ENCODE measurements around the gene SIAH2. TPM values are rescaled to one million over a fixed set of nuclear protein-coding genes. Genes with fewer than 3 reads are reported as not detected.

The SIAH2 gene
- total RNA-seq, 2 experiments from 2014 or later = 73.7 to 76.1 TPM

DNA sequence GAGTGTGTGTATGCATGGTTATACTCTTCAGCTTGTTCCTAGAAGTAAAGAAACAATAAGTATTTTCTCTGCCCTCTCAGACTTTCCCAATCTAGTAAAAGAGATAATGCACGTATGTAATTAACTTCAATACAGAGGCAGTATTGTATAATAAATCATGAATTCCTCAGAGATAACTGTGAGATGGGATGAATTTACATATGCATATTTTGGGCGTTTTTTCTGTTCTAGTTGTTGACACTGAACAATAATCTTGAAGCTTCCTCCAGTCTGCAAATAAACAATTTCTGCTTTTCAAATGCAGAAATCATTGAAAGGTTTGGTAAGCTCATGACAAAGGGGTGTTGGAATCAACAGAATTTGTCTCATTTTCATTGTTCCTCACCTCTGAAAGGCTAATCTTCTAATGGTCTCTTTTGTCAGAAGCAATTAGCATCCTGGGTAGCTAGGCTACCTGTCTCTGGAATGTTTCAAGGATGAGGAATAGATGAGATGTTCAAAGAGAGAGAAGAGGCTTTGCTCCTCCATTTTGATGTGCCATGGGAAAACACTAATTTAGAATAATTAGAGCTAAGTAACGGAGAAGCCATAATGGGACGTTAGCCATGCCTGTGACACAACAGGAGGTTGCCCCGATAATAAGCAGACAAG lies 43.3 kb upstream of the SIAH2 start:
- no peak for DNase-seq
- Mint-ChIP-seq H3K27me3 (peaks cover 3% of the 10 kb centered on the region), H3K4me3 (no peak overlapping the region), H3K27ac (no peak overlapping the region), H3K4me1 (ENCODE audit: low read depth) (no peaks in the 10 kb centered on the region), H3K36me3 (ENCODE audit: low read depth) (no peaks in the 10 kb centered on the region), H3K9me3 (no peaks in the 10 kb centered on the region)
- ChIA-PET CTCF (interaction anchor here (1.0 kb wide), 1 partner anchor 19 kb away, joined by 3 read pairs; no protein-coding TSS in a partner anchor), POLR2A (no interaction called here)
- H3K27me3 ChIP-seq (ENCODE audit: control insufficient read depth in 1 of 2, insufficient read depth in 2 of 2, low read length in 2 of 2) = no peaks in the 10 kb centered on the region
- no peaks in the 10 kb centered on the region for H3K4me1 ChIP-seq (ENCODE audit: insufficient read depth, low read length)
- no peak for ATAC-seq (ENCODE audit: poor library complexity)
- H3K4me3 ChIP-seq (ENCODE audit: low read length) = no peak overlapping the region
- intact Hi-C loops (cut with DNase I, micrococcal nuclease) = loop anchor here in 1 of 2 experiments (5.0 kb wide), 1 partner anchor 46 kb away; no protein-coding TSS in a partner anchor
- H3K9me3 ChIP-seq (ENCODE audit: control insufficient read depth in 1 of 2, insufficient read depth in 1 of 2, low read length in 2 of 2) = no peaks in the 10 kb centered on the region
- no peak overlapping the region for H3K27ac ChIP-seq (ENCODE audit: low read depth in 1 of 2, low read length in 2 of 2)
- TF ChIP-seq CTCF (IDR thresholded peaks at IDR 0.05) = no peak
- no peaks in the 10 kb centered on the region for H3K36me3 ChIP-seq (ENCODE audit: insufficient read depth, low read length)

- H3K4me3 Mint-ChIP-seq = no peak overlapping the region
- Histone ChIP-seq H3K4me3 (ENCODE audit: low read length) (no peak overlapping the region), H3K4me1 (ENCODE audit: insufficient read depth, low read length) (no peaks in the 10 kb centered on the region), H3K27me3 (ENCODE audit: control insufficient read depth in 1 of 2, insufficient read depth in 2 of 2, low read length in 2 of 2) (no peaks in the 10 kb centered on the region), H3K27ac (ENCODE audit: low read depth in 1 of 2, low read length in 2 of 2) (no peak overlapping the region), H3K9me3 (ENCODE audit: control insufficient read depth in 1 of 2, insufficient read depth in 1 of 2, low read length in 2 of 2) (no peaks in the 10 kb centered on the region), H3K36me3 (ENCODE audit: insufficient read depth, low read length) (no peaks in the 10 kb centered on the region)
- ChIA-PET CTCF (interaction anchor here (1.0 kb wide), 1 partner anchor 18 kb away, joined by 3 read pairs; no protein-coding TSS in a partner anchor), POLR2A (no interaction called here)
- ATAC-seq (ENCODE audit: poor library complexity) = no peak
- intact Hi-C loops (cut with DNase I, micrococcal nuclease) = loop anchor here in 1 of 2 experiments (5.0 kb wide), 1 partner anchor 47 kb away; no protein-coding TSS in a partner anchor
- TF ChIP-seq CTCF (IDR thresholded peaks at IDR 0.05) = no peak
- H3K27me3 Mint-ChIP-seq = peaks cover 8% of the 10 kb centered on the region
- no peaks in the 10 kb centered on the region for H3K4me1 Mint-ChIP-seq (ENCODE audit: low read depth)
- no peaks in the 10 kb centered on the region for H3K36me3 Mint-ChIP-seq (ENCODE audit: low read depth)
- H3K9me3 Mint-ChIP-seq = no peaks in the 10 kb centered on the region
- no peak for DNase-seq
- no peak overlapping the region for H3K27ac Mint-ChIP-seq
These were observed 42.4 kb upstream of the SIAH2 start for GRCh38 chr3:150805354-150805753.

DNA sequence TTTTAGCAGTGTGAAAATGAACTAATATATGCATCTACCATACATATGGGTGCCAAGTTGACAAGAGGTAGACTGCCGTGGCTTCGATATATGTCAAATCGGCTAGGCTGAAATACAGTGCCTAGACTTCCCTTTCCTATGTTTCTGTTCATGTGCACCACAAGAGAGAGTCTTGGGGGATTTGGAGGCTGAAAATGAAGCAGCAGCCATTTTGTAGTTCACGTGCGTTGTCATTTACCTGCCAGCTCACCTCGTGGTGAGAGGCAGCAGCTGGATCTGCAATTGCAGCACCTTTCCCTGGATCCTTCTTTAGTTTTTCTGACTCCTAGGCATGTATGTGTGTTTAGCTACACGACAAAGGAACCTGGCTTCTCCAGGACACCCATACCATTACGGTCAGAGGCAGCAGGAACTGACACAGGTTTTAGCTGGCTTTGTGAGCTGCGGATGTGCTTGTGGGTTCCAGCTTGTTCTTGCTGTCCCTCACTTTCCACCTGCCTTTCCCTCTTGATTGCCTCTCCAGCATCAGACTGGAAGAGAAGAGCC lies 40.5 kb upstream of the SIAH2 start:
- Mint-ChIP-seq H3K9me3 (no peaks in the 10 kb centered on the region), H3K27ac (no peak overlapping the region), H3K27me3 (peaks cover 8% of the 10 kb centered on the region), H3K36me3 (ENCODE audit: low read depth) (no peaks in the 10 kb centered on the region), H3K4me3 (no peak overlapping the region), H3K4me1 (ENCODE audit: low read depth) (no peaks in the 10 kb centered on the region)
- Histone ChIP-seq H3K4me3 (ENCODE audit: low read length) (no peak overlapping the region), H3K36me3 (ENCODE audit: insufficient read depth, low read length) (no peaks in the 10 kb centered on the region), H3K27me3 (ENCODE audit: control insufficient read depth in 1 of 2, insufficient read depth in 2 of 2, low read length in 2 of 2) (no peaks in the 10 kb centered on the region), H3K9me3 (ENCODE audit: control insufficient read depth in 1 of 2, insufficient read depth in 1 of 2, low read length in 2 of 2) (no peaks in the 10 kb centered on the region), H3K27ac (ENCODE audit: low read depth in 1 of 2, low read length in 2 of 2) (no peak overlapping the region), H3K4me1 (ENCODE audit: insufficient read depth, low read length) (no peaks in the 10 kb centered on the region)
- intact Hi-C loops (cut with DNase I, micrococcal nuclease) = no loop called here
- DNase-seq (no peak), ATAC-seq (ENCODE audit: poor library complexity) (no peak)
- no peak for TF ChIP-seq CTCF (IDR thresholded peaks at IDR 0.05)
- POLR2A ChIA-PET = no interaction called here
- CTCF ChIA-PET = no interaction called here

Measured in CD4-positive, alpha-beta T cell (primary cell).